ENCODE measurements around the gene RBKS.

The RBKS gene

DNA sequence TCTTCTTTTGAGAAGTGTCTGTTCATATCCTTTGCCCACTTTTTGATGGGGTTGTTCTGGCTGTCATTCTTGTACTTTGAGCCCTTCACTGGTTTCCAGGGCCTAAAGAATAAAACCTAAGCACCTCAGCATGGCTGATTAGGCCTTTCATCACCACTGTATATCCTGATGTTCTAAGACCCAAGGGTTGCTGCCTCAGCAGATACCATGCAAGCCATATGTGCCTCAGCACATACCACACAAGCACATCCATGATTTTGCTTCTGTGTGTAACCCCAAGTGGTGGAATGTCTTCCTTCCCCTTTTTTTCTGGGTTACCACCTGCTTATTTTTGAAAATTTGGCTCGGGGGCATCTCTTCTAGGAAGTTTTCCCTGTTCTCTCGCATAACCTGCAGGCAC, 11.4 kb downstream of the RBKS start:
- ChIA-PET POLR2A (no interaction called here), CTCF (no interaction called here)
- no peaks in the 10 kb centered on the region for H3K4me1 ChIP-seq (ENCODE audit: control insufficient read depth, insufficient read depth, low read length)
- TF ChIP-seq ZNF426 (tag by site-specific recombination; IDR thresholded peaks at IDR 0.05) (no peak), MYNN (tag by site-specific recombination; IDR thresholded peaks at IDR 0.05; ENCODE audit: borderline replicate concordance) (no peak), ZFP3 (tag by site-specific recombination; IDR thresholded peaks at IDR 0.05; ENCODE audit: low read depth) (no peak), ZNF830 (tag by site-specific recombination; IDR thresholded peaks at IDR 0.05; ENCODE audit: low read depth) (no peak), ZNF19 (tag by site-specific recombination; IDR thresholded peaks at IDR 0.05; ENCODE audit: low read depth) (no peak), ZNF548 (tag by site-specific recombination; IDR thresholded peaks at IDR 0.05) (no peak), ZNF404 (tag by site-specific recombination; IDR thresholded peaks at IDR 0.05) (no peak), INSM2 (tag by site-specific recombination; IDR thresholded peaks at IDR 0.05) (no peak), ZNF221 (tag by site-specific recombination; IDR thresholded peaks at IDR 0.05; ENCODE audit: borderline replicate concordance) (no peak), KLF1 (tag by site-specific recombination; IDR thresholded peaks at IDR 0.05) (no peak), ZNF629 (tag by site-specific recombination; IDR thresholded peaks at IDR 0.05) (no peak), MZF1 (tag by site-specific recombination; IDR thresholded peaks at IDR 0.05; ENCODE audit: borderline replicate concordance) (no peak), ZNF132 (tag by site-specific recombination; IDR thresholded peaks at IDR 0.05; ENCODE audit: borderline replicate concordance) (no peak), ZNF280D (tag by site-specific recombination; IDR thresholded peaks at IDR 0.05) (no peak), ZNF366 (tag by site-specific recombination; conservative IDR thresholded peaks at IDR 0.05) (no peak), GLIS2 (tag by site-specific recombination; IDR thresholded peaks at IDR 0.05) (no peak), ZNF148 (tag by site-specific recombination; IDR thresholded peaks at IDR 0.05; ENCODE audit: borderline replicate concordance) (no peak), PRDM2 (tag by site-specific recombination; IDR thresholded peaks at IDR 0.05; ENCODE audit: borderline replicate concordance) (no peak)
- TF ChIP-seq, protein P1, sequence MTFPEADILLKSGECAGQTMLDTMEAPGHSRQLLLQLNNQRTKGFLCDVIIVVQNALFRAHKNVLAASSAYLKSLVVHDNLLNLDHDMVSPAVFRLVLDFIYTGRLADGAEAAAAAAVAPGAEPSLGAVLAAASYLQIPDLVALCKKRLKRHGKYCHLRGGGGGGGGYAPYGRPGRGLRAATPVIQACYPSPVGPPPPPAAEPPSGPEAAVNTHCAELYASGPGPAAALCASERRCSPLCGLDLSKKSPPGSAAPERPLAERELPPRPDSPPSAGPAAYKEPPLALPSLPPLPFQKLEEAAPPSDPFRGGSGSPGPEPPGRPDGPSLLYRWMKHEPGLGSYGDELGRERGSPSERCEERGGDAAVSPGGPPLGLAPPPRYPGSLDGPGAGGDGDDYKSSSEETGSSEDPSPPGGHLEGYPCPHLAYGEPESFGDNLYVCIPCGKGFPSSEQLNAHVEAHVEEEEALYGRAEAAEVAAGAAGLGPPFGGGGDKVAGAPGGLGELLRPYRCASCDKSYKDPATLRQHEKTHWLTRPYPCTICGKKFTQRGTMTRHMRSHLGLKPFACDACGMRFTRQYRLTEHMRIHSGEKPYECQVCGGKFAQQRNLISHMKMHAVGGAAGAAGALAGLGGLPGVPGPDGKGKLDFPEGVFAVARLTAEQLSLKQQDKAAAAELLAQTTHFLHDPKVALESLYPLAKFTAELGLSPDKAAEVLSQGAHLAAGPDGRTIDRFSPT (tag by site-specific recombination; IDR thresholded peaks at IDR 0.05) = no peak
- H3K4me3 ChIP-seq (ENCODE audit: low read depth, low read length) = no peak overlapping the region
- no peak overlapping the region for H3K27ac ChIP-seq (ENCODE audit: extremely low read depth, low read depth, low read length)
- H3K36me3 ChIP-seq (ENCODE audit: control insufficient read depth in 2 of 2, insufficient read depth in 1 of 2, low read length in 2 of 2) = no peaks in the 10 kb centered on the region
- H3K9me3 ChIP-seq (ENCODE audit: control insufficient read depth, insufficient read depth, low read depth, low read length) = no peaks in the 10 kb centered on the region

All from HEK293 (cell line).